ENCODE measurements around the gene COLGALT1. TPM values are rescaled to one million over a fixed set of nuclear protein-coding genes. Genes with fewer than 3 reads are reported as not detected.

Gene COLGALT1
- polyA plus RNA-seq, 1 experiment, result 89.0 TPM

- ChIA-PET POLR2A (interaction anchor here (1.1 to 1.2 kb wide), 2 partner anchors 18 to 45 kb away, joined by 5 read pairs; partner anchors contain the start of gene PGLS), CTCF (interaction anchor here (0.9 to 2.1 kb wide), 3 partner anchors 16 to 61 kb away, joined by 3 to 9 read pairs (median 8); no protein-coding TSS in a partner anchor)
- DNase-seq (ENCODE audit: low read depth, low spot score), result no peak
- no peak for TF ChIP-seq CTCF (IDR thresholded peaks at IDR 0.05; ENCODE audit: low read depth, low read length)
- Histone ChIP-seq H3K27me3 (ENCODE audit: control insufficient read depth, insufficient read depth, low read length) (no peaks in the 10 kb centered on the region), H3K9me3 (ENCODE audit: control insufficient read depth, insufficient read depth, low read length) (no peaks in the 10 kb centered on the region; the same call in 1 of the 2 replicates), H3K27ac (ENCODE audit: low read depth, low read length) (no peak overlapping the region), H3K4me3 (ENCODE audit: low read depth, low read length) (peak overlapping the region; percentile 85)
Observed at GRCh38 chr19:17556995-17557394, 1.5 kb downstream of the COLGALT1 start.

DNA sequence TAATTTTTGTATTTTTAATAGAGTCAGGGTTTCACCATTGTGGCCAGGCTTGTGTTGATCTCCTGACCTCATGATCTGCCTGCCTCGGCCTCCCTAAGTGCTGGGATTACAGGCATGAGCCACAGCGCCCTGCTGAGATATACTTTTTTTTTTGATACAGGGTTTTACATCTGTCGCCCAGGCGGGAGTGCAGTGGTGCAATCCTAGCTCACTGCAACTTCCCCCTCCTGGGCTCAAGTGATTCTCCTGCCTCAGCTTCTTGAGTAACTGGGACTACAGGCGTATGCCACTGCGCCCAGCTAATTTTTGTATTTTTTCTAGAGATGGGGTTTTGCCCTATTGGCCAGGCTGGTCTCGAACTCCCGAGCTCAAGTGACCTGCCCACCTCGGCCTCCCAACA lies 2.0 kb downstream of the COLGALT1 start:
- ChIA-PET CTCF (interaction anchor here (2.0 to 2.1 kb wide), 2 partner anchors 16 to 62 kb away, joined by 8 to 9 read pairs; no protein-coding TSS in a partner anchor), POLR2A (interaction anchor here (0.6 kb wide), 1 partner anchor 23 kb away, joined by 3 read pairs; no protein-coding TSS in a partner anchor)
- DNase-seq (ENCODE audit: low read depth, low spot score), result no peak
- Histone ChIP-seq H3K9me3 (ENCODE audit: control insufficient read depth, insufficient read depth, low read length) (no peaks in the 10 kb centered on the region; the same call in 1 of the 2 replicates), H3K27me3 (ENCODE audit: control insufficient read depth, insufficient read depth, low read length) (no peaks in the 10 kb centered on the region), H3K4me3 (ENCODE audit: low read depth, low read length) (no peak overlapping the region), H3K27ac (ENCODE audit: low read depth, low read length) (no peak overlapping the region)
- TF ChIP-seq CTCF (IDR thresholded peaks at IDR 0.05; ENCODE audit: low read depth, low read length), result no peak

GRCh38 chr19:17560205-17560595 lies 4.8 kb downstream of the COLGALT1 start:
- no peak for TF ChIP-seq CTCF (IDR thresholded peaks at IDR 0.05; ENCODE audit: low read depth, low read length)
- no peaks in the 10 kb centered on the region for H3K27me3 ChIP-seq (ENCODE audit: control insufficient read depth, insufficient read depth, low read length)
- POLR2A ChIA-PET, result interaction anchor here (0.6 to 1.3 kb wide), 3 partner anchors 13 to 90 kb away, joined by 3 to 9 read pairs (median 4); partner anchors contain the start of gene SLC27A1
- CTCF ChIA-PET, result interaction anchor here (0.6 to 2.5 kb wide), 4 partner anchors 13 to 191 kb away, joined by 3 to 8 read pairs (median 3); partner anchors contain the start of gene FCHO1
- no peak overlapping the region for H3K4me3 ChIP-seq (ENCODE audit: low read depth, low read length)
- peak; percentile 59 for DNase-seq (ENCODE audit: low read depth, low spot score)
- peak overlapping the region; percentile 92 for H3K27ac ChIP-seq (ENCODE audit: low read depth, low read length)
- no peaks in the 10 kb centered on the region; the same call in 1 of the 2 replicates for H3K9me3 ChIP-seq (ENCODE audit: control insufficient read depth, insufficient read depth, low read length)

GRCh38 chr19:17562097-17562496 lies 6.6 kb downstream of the COLGALT1 start:
- ChIA-PET POLR2A (no interaction called here), CTCF (no interaction called here)
- Histone ChIP-seq H3K27me3 (ENCODE audit: control insufficient read depth, insufficient read depth, low read length) (no peaks in the 10 kb centered on the region), H3K9me3 (ENCODE audit: control insufficient read depth, insufficient read depth, low read length) (no peaks in the 10 kb centered on the region), H3K4me3 (ENCODE audit: low read depth, low read length) (no peak overlapping the region), H3K27ac (ENCODE audit: low read depth, low read length) (no peak overlapping the region)
- no peak for TF ChIP-seq CTCF (IDR thresholded peaks at IDR 0.05; ENCODE audit: low read depth, low read length)
- DNase-seq (ENCODE audit: low read depth, low spot score), result no peak

DNA sequence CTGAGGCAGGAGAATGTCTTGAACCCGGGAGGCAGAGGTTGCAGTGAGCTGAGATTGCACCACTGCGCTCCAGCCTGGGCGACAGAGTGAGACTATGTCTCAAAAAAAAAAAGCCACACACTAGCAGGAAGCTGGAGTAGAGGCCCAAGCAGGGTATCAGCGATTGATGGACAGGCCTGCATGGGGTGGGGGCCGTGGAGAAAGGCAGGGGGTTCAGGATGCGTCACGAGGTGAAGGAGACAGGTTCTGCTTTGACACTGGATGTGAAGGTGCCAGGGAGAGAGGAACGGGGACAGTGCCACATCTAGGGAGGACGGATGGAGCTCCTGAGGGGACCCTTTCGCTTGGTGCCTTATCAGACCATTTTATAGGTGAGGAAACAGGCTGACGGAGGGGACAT lies 7.1 kb downstream of the COLGALT1 start:
- Histone ChIP-seq H3K27me3 (ENCODE audit: control insufficient read depth, insufficient read depth, low read length) (no peaks in the 10 kb centered on the region), H3K27ac (ENCODE audit: low read depth, low read length) (no peak overlapping the region), H3K9me3 (ENCODE audit: control insufficient read depth, insufficient read depth, low read length) (no peaks in the 10 kb centered on the region), H3K4me3 (ENCODE audit: low read depth, low read length) (no peak overlapping the region)
- CTCF ChIA-PET, result interaction anchor here (1.0 kb wide), 1 partner anchor 11 kb away, joined by 6 read pairs; no protein-coding TSS in a partner anchor
- no peak for DNase-seq (ENCODE audit: low read depth, low spot score)
- POLR2A ChIA-PET, result no interaction called here
- no peak for TF ChIP-seq CTCF (IDR thresholded peaks at IDR 0.05; ENCODE audit: low read depth, low read length)

Measured in AG04450 (cell line).